Right atrium auricular region (tissue), 2 donors: ENCODE measurements around the gene CEP85. TPM values are rescaled to one million over a fixed set of nuclear protein-coding genes. Genes with fewer than 3 reads are reported as not detected.

Experiments used
- DNase-seq: peaks from one replicate; pipeline ENCODE4 v3.0.0-alpha.2; 2019; ENCODE audit warnings: low spot score
- H3K27ac ChIP-seq, 2 donors: fragments of 200-600 bp; sonication (generic); 1 replicate in 1 of 2; 2 replicates in 1 of 2; pipeline ENCODE4 v1.5.1; 2016 to 2019
- H3K27me3 ChIP-seq, 2 donors: fragments of 200-600 bp; sonication (generic); one replicate each; pipeline versions ENCODE4 v1.5.1 to v1.6.0; 2017 to 2019
- H3K36me3 ChIP-seq: fragments of 200-600 bp; sonication (generic); one replicate; pipeline ENCODE4 v1.5.1; 2016
- H3K4me1 ChIP-seq, 2 donors: fragments of 200-600 bp; sonication (generic); one replicate each; pipeline versions ENCODE4 v1.5.1 to v1.6.0; 2017 to 2019
- H3K4me3 ChIP-seq, 2 donors: fragments of 200-600 bp; sonication (generic); 1 replicate in 1 of 2; 2 replicates in 1 of 2; pipeline ENCODE4 v1.5.1; 2017 to 2019; ENCODE audit warnings: mild to moderate bottlenecking in 1 of 2, moderate library complexity in 1 of 2
- H3K9me3 ChIP-seq, 2 donors: fragments of 200-600 bp; sonication (generic); one replicate each; pipeline ENCODE4 v1.5.1; 2019
- total RNA-seq, 2 donors: library from RNA; depleted of rRNA; stranded (reverse); fragments of >200 nt; gene quantifications; one replicate each; pipeline ENCODE4 v1.1.0, GENCODE V29; 2016
- TF ChIP-seq, protein P1 (sequence below), 2 donors: fragments of 200-600 bp; sonication (generic); IDR thresholded peaks; one replicate each; pipeline ENCODE4 v1.5.1; 2019; ENCODE audit warnings: antibody characterized with exemption in 2 of 2

CEP85 gene
- total RNA-seq, 2 donors from 2014 or later = 31.2 to 104 TPM

DNA sequence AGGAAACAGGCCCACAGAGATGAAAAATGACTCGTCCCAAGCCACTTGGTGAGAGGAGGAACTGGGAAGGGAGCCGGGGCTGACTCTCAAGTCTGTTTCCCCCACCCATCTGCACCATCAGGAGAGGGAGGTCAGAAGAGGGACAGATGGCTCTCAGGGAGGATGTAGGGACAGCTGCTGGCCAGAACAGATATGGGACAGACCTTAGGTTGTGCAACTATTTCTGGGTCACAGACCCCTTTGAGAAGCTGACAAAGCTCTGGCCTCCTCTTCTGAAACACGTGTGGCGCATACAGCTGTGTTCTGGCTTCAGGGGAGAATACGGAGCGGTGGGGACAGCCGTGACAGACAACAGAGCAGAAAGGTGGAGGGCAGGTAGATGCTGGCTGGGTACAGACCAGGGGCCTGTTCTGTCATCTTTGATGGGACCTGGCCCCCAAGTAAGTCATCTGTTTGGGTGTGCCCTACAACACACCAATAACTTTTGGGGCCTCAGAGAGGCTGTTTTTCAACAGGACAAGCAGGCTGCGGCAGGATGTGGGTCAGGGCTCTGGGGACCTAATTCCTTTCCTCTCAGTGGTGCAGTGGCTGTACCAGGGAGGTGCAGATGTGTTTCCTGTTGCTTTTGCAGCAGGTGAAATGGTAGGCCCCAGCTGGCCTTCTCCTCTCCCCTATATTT, 53.2 kb downstream of the CEP85 start:
- DNase-seq = no peak
- no peaks in the 10 kb centered on the region for H3K9me3 ChIP-seq
- TF ChIP-seq, protein P1, sequence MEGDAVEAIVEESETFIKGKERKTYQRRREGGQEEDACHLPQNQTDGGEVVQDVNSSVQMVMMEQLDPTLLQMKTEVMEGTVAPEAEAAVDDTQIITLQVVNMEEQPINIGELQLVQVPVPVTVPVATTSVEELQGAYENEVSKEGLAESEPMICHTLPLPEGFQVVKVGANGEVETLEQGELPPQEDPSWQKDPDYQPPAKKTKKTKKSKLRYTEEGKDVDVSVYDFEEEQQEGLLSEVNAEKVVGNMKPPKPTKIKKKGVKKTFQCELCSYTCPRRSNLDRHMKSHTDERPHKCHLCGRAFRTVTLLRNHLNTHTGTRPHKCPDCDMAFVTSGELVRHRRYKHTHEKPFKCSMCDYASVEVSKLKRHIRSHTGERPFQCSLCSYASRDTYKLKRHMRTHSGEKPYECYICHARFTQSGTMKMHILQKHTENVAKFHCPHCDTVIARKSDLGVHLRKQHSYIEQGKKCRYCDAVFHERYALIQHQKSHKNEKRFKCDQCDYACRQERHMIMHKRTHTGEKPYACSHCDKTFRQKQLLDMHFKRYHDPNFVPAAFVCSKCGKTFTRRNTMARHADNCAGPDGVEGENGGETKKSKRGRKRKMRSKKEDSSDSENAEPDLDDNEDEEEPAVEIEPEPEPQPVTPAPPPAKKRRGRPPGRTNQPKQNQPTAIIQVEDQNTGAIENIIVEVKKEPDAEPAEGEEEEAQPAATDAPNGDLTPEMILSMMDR (IDR thresholded peaks at IDR 0.05) = no peak
- H3K27me3 ChIP-seq = no peaks in the 10 kb centered on the region
- peaks cover 0 to 65% of the 10 kb centered on the region in 2 donors for H3K4me1 ChIP-seq
- H3K27ac ChIP-seq = peak overlapping the region; percentile 39 to 53
- no peaks in the 10 kb centered on the region for H3K36me3 ChIP-seq
- no peak overlapping the region for H3K4me3 ChIP-seq

DNA sequence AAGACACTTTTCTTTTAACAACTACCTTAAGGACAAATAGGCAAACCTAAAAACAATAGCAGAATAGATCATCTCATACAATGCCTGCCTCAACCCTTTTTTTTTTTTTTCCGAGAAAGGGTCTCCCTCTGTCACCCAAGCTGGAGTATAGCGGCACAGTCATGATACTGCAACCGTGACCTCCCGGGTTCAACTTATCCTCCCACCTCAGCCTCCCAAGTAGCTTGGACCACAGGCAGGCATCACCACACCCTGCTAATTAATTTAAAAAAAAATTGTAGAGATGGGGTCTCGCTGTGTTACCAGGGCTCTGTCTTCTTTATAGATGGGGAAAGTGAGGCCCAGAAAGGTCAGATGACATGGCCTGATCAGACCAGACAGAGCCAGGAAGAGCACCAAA, 53.8 kb downstream of the CEP85 start:
- Histone ChIP-seq H3K27me3 (no peaks in the 10 kb centered on the region), H3K36me3 (no peaks in the 10 kb centered on the region), H3K27ac (peak overlapping the region in 1 of 2 donors; percentile 12), H3K9me3 (no peaks in the 10 kb centered on the region), H3K4me3 (no peak overlapping the region), H3K4me1 (peaks cover 0 to 59% of the 10 kb centered on the region in 2 donors)
- no peak for DNase-seq
- TF ChIP-seq, protein P1 (IDR thresholded peaks at IDR 0.05) = no peak

DNA sequence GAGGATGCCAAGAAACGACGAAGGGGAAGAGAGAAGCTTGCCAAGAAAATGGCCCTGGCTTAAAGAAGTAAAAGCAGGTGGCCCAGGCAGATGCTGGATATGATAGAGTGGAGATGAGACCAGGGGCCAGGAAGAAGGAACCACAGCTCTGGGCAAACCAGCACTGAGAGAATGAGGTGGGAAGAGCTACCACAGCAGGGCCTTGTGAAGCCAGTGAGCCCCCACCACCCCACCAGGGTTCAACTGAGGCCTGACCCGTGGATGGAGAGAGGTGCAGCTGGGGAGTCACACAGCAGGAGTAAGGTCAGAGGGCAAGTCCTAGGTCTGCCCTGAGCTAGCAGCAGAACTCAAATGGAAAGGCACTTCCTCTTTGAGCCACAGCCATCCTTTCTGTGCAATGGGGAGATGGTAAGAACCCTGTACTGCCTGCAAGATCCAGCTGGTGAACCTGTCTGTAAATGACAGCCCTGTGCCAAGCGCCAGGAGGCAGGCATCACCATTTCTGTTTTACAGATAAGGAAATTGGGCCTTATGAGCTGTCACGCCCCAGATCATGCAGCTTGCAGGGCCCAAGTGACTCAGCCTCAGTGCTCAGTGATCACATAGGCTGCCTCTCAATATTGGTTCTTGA, 54.4 kb downstream of the CEP85 start:
- DNase-seq = no peak
- no peaks in the 10 kb centered on the region for H3K9me3 ChIP-seq
- H3K27me3 ChIP-seq = no peaks in the 10 kb centered on the region
- TF ChIP-seq, protein P1 (IDR thresholded peaks at IDR 0.05) = no peak
- H3K4me1 ChIP-seq = peaks cover 0 to 53% of the 10 kb centered on the region in 2 donors
- peak overlapping the region in 1 of 2 donors; percentile 22 for H3K27ac ChIP-seq
- H3K36me3 ChIP-seq = no peaks in the 10 kb centered on the region
- no peak overlapping the region for H3K4me3 ChIP-seq

DNA sequence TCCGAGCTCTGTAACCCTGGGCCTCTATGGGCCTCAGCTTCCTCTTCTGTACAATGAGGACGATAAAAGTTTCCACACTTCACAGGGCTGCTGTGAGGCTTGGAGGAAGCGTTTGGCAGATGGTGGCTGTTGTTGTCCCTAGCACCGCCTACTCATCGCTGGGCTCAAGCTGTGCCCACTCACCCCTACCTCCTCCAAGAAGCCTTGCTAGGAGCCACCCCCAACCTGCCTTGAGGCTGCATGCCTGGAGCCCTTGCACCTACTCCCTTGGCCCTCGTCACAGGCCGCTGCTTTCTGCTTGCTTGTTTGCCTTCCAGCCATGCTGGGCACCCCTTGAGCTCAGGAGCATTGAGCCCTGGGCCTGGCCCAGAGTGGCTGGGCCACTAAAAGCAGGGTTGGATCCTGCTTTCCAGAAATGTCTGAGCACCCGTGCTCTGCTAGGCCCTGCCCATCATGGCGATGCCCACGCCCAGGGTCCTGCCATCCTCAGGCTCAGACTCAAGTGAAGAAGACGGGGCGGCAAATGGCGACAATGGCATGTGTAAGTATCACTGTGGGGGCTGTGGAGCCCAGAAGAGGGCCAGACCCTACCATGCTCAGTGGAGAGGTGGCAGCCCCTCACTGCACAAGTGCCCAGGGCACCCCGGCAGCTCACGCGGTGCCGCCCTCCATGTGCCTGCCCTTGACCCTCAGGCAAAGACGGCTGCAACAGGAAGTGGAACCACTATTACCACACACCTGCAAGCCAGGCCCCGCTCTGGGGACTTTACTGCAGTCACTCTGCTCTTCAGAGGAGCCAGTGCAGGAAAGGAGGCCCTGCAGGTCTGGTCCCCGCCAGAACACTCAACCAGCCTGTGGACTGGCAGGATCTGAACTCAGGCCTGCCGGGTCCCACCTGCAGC, 55.4 kb downstream of the CEP85 start:
- no peak for DNase-seq
- Histone ChIP-seq H3K4me3 (no peak overlapping the region), H3K27ac (peak overlapping the region; percentile 20 to 22), H3K36me3 (no peaks in the 10 kb centered on the region), H3K9me3 (no peaks in the 10 kb centered on the region), H3K4me1 (peaks cover 0 to 44% of the 10 kb centered on the region in 2 donors), H3K27me3 (no peaks in the 10 kb centered on the region)
- TF ChIP-seq, protein P1 (IDR thresholded peaks at IDR 0.05) = no peak

DNA sequence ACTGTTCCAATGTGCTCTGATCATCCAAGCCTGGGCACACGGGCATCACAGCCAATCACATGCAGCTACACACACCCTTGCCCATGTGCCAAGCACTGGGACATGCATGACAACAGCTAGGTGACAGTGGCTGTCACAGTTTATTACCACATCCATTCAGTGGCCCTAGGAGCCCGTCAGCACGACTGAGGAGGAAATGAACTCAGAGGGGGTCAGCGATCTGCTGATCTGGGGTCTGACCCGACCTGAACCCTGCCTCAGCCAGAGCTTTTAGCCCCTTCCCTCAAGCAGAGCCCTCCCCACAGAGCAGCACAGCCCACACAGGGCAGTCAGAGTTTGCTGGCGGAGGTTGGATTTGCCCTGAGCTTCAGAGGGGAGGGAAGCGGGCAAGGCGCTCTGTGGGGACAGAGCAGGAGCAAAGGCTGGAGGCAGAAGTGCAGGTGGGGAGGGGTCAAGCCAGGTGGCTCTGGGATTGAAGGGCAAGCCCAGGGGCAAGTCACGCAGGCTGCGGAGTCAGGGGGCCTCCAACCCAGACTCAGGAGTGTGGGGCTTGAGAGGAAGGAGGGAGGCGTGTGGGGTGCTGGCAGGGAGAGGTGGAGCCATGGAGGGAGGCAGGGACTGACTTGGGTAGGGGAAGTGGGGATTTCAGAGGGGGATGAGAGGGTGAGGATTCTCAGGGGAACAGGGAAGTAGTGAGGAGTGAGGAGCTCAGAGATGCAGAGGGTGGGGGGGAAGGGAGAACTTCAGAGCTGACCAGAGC, 56.3 kb downstream of the CEP85 start:
- Histone ChIP-seq H3K4me3 (no peak overlapping the region), H3K27me3 (no peaks in the 10 kb centered on the region), H3K27ac (peak overlapping the region; percentile 20 to 21), H3K9me3 (no peaks in the 10 kb centered on the region), H3K36me3 (no peaks in the 10 kb centered on the region), H3K4me1 (peaks cover 0 to 35% of the 10 kb centered on the region in 2 donors)
- TF ChIP-seq, protein P1 (IDR thresholded peaks at IDR 0.05) = no peak
- no peak for DNase-seq
